AG04449 (cell line): ENCODE results near the gene NCAPH2.

Experiments used
- CTCF ChIA-PET: fragments of 350-600 bp; formaldehyde crosslinking; extraction: SDS; loops from one replicate; lab custom pipeline; 2021; ENCODE audit warnings: antibody characterized with exemption; lab: Yijun Ruan, JAX
- POLR2A ChIA-PET: fragments of 400-600, 350-600 bp; formaldehyde crosslinking; extraction: SDS; loops from one replicate; lab custom pipeline; 2020; ENCODE audit warnings: antibody characterized with exemption, inconsistent platforms; lab: Yijun Ruan, JAX
- DNase-seq: peaks from one replicate; pipeline ENCODE4 v3.0.0-alpha.2; 2010; ENCODE audit warnings: low read depth, low spot score
- H3K4me3 ChIP-seq: 2 replicates; pipeline ENCODE4 v1.5.1; 2011; ENCODE audit warnings: low read depth, mild to moderate bottlenecking, control low read depth, low read length
- TF ChIP-seq, protein P1 (sequence below): IDR thresholded peaks from one replicate; pipeline ENCODE4 v1.5.1; 2011; ENCODE audit warnings: mild to moderate bottlenecking, moderate library complexity, low read length, control low read depth, inconsistent platforms; ENCODE audit not compliant: insufficient read depth; ENCODE audit errors: missing control alignments

The NCAPH2 gene

DNA sequence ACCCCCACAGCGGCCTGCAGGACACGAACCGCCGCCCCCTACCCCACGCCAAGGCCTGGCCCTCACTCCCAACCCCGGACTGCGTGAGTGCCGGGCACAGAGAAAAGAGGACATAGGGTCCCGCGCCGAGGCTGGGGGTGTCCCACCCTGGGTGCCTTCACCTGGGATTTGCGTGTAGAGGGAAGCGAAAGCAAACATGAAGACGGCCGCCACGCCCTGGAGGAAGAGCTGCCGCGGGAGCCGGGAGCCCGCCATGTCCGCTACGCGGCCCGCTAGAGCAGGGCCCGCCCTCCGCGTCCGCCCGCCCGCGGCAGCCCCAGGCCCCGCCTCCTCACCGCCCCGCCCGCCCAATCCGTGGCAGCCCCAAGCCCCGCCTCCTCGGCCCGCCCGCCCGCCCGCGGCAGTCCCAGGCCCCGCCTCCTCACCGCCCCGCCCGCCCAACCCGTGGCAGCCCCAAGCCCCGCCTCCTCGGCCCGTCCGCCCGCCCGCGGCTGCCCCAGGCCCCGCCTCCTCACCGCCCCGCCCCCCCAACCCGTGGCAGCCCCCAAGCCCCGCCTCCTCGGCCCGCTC, 518 bp upstream of the NCAPH2 start, which contains the start of gene LMF2:
LMF2 (minus strand) TSS at position 282 of the 570 bp plus-strand sequence; CDS start at position 255, 27 bp downstream.
- DNase-seq, result no peak
- peak within 1 kb of the TSS; percentile 96 for H3K4me3 ChIP-seq

DNA sequence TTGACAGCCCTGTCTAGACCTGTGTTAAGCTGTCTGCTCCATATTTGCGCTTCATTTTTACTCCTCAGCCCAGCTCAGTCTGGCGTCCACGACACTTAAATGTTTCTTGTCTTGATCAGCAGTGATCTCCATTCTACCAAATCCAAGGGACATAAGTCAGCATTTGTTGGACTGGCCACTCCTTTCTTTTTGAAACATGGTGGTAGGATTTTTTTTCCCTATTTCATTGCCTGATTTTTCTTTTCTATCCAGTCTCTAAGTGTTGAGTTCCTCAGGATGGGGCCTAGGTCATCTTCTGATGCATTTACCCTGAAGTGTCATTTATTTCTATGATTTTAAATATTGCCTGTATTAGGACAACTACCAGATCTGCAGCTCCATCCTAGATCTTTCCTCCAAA, 873 bp downstream of the NCAPH2 start:
- TF ChIP-seq, protein P1, sequence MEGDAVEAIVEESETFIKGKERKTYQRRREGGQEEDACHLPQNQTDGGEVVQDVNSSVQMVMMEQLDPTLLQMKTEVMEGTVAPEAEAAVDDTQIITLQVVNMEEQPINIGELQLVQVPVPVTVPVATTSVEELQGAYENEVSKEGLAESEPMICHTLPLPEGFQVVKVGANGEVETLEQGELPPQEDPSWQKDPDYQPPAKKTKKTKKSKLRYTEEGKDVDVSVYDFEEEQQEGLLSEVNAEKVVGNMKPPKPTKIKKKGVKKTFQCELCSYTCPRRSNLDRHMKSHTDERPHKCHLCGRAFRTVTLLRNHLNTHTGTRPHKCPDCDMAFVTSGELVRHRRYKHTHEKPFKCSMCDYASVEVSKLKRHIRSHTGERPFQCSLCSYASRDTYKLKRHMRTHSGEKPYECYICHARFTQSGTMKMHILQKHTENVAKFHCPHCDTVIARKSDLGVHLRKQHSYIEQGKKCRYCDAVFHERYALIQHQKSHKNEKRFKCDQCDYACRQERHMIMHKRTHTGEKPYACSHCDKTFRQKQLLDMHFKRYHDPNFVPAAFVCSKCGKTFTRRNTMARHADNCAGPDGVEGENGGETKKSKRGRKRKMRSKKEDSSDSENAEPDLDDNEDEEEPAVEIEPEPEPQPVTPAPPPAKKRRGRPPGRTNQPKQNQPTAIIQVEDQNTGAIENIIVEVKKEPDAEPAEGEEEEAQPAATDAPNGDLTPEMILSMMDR, result no peak
- H3K4me3 ChIP-seq, result peak overlapping the region; percentile 94
- DNase-seq, result no peak
- ChIA-PET CTCF (interaction anchor here (0.9 to 2.3 kb wide), 7 partner anchors 9 to 187 kb away, joined by 3 to 14 read pairs (median 3); partner anchors contain the start of genes SCO2 and SYCE3), POLR2A (interaction anchor here (1.9 kb wide), 1 partner anchor 16 kb away, joined by 25 read pairs; the partner anchor contains the start of gene SCO2)

More for the DNA sequence above, 518 bp upstream of the NCAPH2 start, which contains the start of gene LMF2:
- TF ChIP-seq, protein P1, result no peak
- CTCF ChIA-PET, result interaction anchor here (0.7 to 1.0 kb wide), 5 partner anchors 10 to 113 kb away, joined by 4 to 7 read pairs (median 4); partner anchors contain the start of gene SCO2
- POLR2A ChIA-PET, result interaction anchor here (0.7 to 1.9 kb wide), 5 partner anchors 10 to 63 kb away, joined by 3 to 25 read pairs (median 4); partner anchors contain the start of gene SCO2

DNA sequence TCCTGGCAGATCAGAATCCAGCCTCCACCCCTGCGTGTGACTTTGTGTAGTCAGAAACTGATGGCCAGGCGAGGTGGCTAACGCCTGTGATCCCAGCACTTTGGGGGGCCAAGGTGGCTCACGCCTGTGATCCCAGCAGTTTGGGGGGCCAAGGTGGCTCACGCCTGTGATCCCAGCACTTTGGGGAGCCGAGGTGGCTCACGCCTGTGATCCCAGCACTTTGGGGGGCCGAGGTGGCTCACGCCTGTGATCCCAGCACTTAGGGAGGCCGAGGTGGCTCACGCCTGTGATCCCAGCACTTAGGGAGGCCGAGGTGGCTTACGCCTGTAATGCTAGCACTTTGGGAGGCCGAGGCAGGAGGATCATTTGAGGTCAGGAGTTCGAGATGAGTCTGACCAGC, 5.2 kb downstream of the NCAPH2 start:
- no peak for DNase-seq
- TF ChIP-seq, protein P1, result no peak
- H3K4me3 ChIP-seq, result no peak overlapping the region
- POLR2A ChIA-PET, result no interaction called here
- CTCF ChIA-PET, result interaction anchor here (2.9 kb wide), 1 partner anchor 12 kb away, joined by 18 read pairs; the partner anchor contains the start of gene SCO2

DNA sequence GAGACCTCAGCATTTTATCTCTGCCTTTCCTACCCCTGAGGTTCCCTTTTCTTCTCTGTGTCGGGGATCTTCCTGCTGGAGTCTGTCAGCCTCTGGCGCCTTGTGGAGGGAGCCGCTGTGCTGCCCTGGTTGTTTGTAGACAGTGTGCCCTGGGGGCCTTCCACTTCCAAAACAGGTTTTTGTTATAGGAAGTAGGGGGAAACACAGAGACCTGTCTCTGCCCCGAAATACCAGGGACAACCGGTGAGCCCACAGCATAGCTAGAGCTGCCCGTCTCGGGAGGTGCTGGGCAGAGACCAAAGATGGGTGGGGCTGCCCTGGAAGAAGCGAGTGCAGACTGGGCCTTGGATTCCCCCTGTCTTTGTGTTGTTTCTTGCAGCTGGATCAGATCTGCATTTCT, 8.0 kb downstream of the NCAPH2 start:
- ChIA-PET CTCF (interaction anchor here (2.9 kb wide), 1 partner anchor 9 kb away, joined by 18 read pairs; the partner anchor contains the start of gene SCO2), POLR2A (interaction anchor here (0.9 kb wide), 1 partner anchor 10 kb away, joined by 3 read pairs; the partner anchor contains the start of gene SCO2)
- no peak for DNase-seq
- no peak overlapping the region for H3K4me3 ChIP-seq
- TF ChIP-seq, protein P1, result no peak

DNA sequence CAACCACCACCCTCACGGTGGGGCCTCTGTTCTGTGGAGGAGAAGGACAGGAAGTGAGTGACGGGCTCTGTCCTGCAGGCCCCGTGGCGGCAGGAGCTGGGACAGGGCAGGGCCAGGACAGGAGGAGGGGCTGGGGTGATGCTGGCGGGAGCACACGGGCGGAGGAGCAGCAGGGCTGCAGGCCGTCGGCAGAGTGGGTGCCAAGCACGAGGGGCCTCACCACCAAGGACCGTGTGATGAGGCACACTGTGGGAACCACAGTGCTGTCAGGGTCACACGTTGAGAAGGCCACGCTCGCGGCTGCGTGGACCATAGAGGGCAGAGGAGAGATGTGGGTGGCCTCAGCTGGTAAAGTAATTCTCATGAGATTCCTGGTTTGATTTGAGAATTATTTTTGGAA, 8.9 kb downstream of the NCAPH2 start:
- no peak overlapping the region for H3K4me3 ChIP-seq
- ChIA-PET POLR2A (no interaction called here), CTCF (interaction anchor here (1.0 kb wide), 1 partner anchor 9 kb away, joined by 4 read pairs; the partner anchor contains the start of gene SCO2)
- no peak for DNase-seq
- TF ChIP-seq, protein P1, result no peak
